ENCODE results near the gene OOSP1. TPM values are rescaled to one million over a fixed set of nuclear protein-coding genes. Genes with fewer than 3 reads are reported as not detected.

OOSP1 gene
- total RNA-seq = not detected
- long read RNA-seq, donor 1 = 0 reads
- long read RNA-seq, donor 2 = 0 reads

- DNase-seq (no peak), ATAC-seq (no peak)
- Histone ChIP-seq H3K36me3 (ENCODE audit: low read depth) (no peaks in the 10 kb centered on the region), H3K4me1 (ENCODE audit: low read depth) (no peaks in the 10 kb centered on the region), H3K4me3 (no peak within 1 kb of the TSS), H3K9me3 (no peaks in the 10 kb centered on the region)
- intact Hi-C loops (cut with DNase I, micrococcal nuclease) = no loop called here
- no peak for TF ChIP-seq CTCF (IDR thresholded peaks at IDR 0.05)
Measured at GRCh38 chr11:59938132-59938531, at the start of gene OOSP1. TSS of gene OOSP1 (plus strand) at chr11:59938432. CDS start at chr11:59938455, 23 bp downstream.

GRCh38 chr11:59891781-59892181 lies 46.5 kb upstream of the OOSP1 start:
- intact Hi-C loops (cut with DNase I, micrococcal nuclease) = no loop called here
- DNase-seq = no peak
- Histone ChIP-seq H3K4me1 (ENCODE audit: low read depth) (no peaks in the 10 kb centered on the region), H3K9me3 (peaks cover 25% of the 10 kb centered on the region), H3K4me3 (no peak overlapping the region), H3K36me3 (ENCODE audit: low read depth) (no peaks in the 10 kb centered on the region)
- ATAC-seq = no peak
- TF ChIP-seq CTCF (IDR thresholded peaks at IDR 0.05) = no peak

GRCh38 chr11:59894616-59895015 lies 43.6 kb upstream of the OOSP1 start:
- ATAC-seq (no peak), DNase-seq (no peak)
- H3K36me3 ChIP-seq (ENCODE audit: low read depth) = no peaks in the 10 kb centered on the region
- H3K4me3 ChIP-seq = no peak overlapping the region
- intact Hi-C loops (cut with DNase I, micrococcal nuclease) = no loop called here
- peaks cover 7% of the 10 kb centered on the region for H3K9me3 ChIP-seq
- no peak for TF ChIP-seq CTCF (IDR thresholded peaks at IDR 0.05)
- no peaks in the 10 kb centered on the region for H3K4me1 ChIP-seq (ENCODE audit: low read depth)

GRCh38 chr11:59898046-59898445 lies 40.2 kb upstream of the OOSP1 start:
- no peak for TF ChIP-seq CTCF (IDR thresholded peaks at IDR 0.05)
- H3K4me3 ChIP-seq = no peak overlapping the region
- DNase-seq = no peak
- H3K4me1 ChIP-seq (ENCODE audit: low read depth) = no peaks in the 10 kb centered on the region
- intact Hi-C loops (cut with DNase I, micrococcal nuclease) = no loop called here
- H3K9me3 ChIP-seq = no peaks in the 10 kb centered on the region
- ATAC-seq = no peak
- H3K36me3 ChIP-seq (ENCODE audit: low read depth) = no peaks in the 10 kb centered on the region

- Histone ChIP-seq H3K4me1 (ENCODE audit: low read depth) (no peaks in the 10 kb centered on the region), H3K9me3 (no peaks in the 10 kb centered on the region), H3K4me3 (no peak overlapping the region), H3K36me3 (ENCODE audit: low read depth) (no peaks in the 10 kb centered on the region)
- intact Hi-C loops (cut with DNase I, micrococcal nuclease) = no loop called here
- TF ChIP-seq CTCF (IDR thresholded peaks at IDR 0.05) = no peak
- ATAC-seq (no peak), DNase-seq (no peak)
Measured at GRCh38 chr11:59898650-59899049, 39.6 kb upstream of the OOSP1 start.

- no peak overlapping the region for H3K4me3 ChIP-seq
- intact Hi-C loops (cut with DNase I, micrococcal nuclease) = no loop called here
Measured at GRCh38 chr11:59899532-59899931, 38.7 kb upstream of the OOSP1 start.

More at GRCh38 chr11:59899532-59899931, 38.7 kb upstream of the OOSP1 start:
- Histone ChIP-seq H3K9me3 (no peaks in the 10 kb centered on the region), H3K4me1 (ENCODE audit: low read depth) (no peaks in the 10 kb centered on the region), H3K36me3 (ENCODE audit: low read depth) (no peaks in the 10 kb centered on the region)
- no peak for DNase-seq
- no peak for ATAC-seq
- TF ChIP-seq CTCF (IDR thresholded peaks at IDR 0.05) = no peak

Data from mucosa of descending colon (tissue), 3 donors.